Cortex of kidney (tissue), 1 donor: ENCODE measurements around the gene SLC35B2.

Experiments used
- DNase-seq: peaks from one replicate; lab custom pipeline; 2025; lab: John Stamatoyannopoulos, UW

The SLC35B2 gene

DNA sequence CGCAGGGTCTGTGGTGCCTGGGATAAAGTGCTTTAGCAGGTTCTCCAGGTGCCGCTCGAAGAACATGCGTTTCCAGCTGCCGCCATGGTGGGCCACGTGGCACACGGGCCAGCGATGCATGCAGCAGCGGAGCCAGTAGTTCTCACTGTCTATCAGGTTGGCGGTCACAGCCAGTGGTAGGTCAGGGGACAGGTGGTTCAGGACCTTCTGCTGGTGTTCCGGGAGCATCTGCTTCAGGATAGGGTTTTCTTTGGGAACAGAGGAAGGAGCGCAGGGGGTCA, 28.9 kb upstream of the SLC35B2 start:
- no peak for DNase-seq

DNA sequence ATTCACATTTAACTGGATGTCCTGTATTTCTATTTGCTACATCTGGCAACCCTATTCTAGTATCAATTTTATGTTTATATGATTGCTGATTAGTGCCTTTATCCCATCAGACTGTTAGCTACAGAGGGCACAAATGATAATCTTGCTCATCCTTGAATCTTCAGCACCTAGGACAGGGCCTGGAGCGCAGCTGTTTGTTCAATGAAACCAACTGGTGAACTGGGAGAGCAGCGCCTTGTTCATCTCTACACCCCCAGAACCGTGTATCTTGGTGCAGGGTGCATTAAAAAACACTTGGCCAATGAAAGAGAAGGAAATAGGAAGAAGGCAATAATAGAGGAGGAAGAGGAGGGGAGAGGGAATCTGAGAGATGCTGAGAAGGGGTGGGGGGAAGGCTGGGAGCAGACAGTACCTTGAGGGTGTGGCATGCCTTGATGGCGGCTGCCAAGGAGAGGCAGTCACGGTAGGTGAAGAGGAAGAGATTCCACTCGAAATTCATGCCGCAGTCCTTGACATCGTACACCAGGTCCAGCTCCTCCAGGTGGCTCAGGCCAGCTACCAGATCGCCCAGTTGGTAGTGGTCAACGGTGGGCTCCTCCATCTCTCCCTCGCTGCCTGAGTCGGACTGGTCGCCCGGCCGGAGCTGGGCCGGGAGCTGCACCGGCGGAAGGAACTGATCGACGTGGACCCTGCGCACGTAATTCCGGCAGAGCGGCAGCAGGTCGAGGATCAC, 28.4 kb upstream of the SLC35B2 start:
- DNase-seq = no peak

DNA sequence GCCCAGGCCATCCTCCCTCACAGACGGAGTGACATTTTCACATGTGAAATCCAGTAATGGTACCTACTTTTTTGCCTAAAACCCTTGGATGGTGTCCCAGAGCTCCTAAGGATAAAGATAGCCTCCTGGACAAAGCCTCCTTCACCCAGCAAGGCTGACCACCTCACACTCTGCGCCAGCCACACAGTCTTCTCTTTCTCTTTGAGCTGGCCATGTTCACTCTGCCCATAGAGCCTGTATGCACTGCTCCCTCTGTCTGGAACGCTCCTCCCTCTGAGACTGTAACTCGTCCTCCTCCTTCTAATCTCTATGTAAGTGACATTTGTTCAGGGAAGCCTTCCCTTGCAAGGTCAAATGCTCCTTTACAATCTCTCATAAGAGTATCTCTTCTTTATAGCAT, 27.5 kb upstream of the SLC35B2 start:
- DNase-seq = no peak

GRCh38 chr6:44284121-44284520, 26.8 kb upstream of the SLC35B2 start:
- no peak for DNase-seq

DNA sequence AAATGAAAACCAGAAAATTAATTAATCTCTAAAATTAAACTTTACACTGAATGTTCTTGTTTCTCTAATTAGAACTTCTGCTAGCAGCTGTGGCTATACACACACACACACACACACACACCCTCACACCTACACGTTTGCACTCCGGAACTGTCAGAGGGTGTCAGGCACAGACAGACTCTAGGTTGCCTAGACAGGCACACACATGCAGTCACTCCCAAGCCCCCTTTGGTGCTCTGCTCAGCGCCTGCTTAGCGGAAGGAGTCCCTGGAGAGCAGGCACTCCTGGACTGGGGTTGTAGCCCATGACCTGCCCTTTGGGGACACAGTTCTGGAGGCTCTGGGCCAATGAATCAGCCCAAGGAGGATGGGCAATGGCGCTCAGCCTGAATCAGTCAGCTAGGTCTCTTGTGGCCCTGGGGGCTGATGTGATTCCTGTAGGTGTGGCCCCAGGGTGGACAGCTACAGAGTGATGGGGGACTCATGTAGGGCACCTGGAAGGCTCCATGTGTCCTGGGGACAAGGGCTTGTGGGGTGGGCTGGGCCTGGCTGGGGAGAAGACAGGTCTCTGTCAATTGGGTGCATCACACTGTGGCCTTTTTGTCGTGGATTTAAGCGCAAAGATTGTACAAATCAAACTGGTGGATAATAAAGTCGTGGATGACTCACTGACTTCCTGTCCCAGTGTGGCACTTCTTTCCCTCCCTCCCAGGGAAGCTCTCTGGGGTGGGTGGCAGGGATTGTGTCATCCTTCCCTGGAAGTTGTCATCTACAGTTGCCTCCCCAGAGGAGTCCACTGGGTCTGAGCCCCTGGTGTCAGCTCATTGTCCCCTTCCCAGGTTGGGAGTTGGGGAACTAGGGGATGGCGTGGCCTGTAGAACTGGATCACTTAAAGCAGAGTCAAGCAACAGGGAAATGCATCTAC, 21.7 kb upstream of the SLC35B2 start:
- no peak for DNase-seq

DNA sequence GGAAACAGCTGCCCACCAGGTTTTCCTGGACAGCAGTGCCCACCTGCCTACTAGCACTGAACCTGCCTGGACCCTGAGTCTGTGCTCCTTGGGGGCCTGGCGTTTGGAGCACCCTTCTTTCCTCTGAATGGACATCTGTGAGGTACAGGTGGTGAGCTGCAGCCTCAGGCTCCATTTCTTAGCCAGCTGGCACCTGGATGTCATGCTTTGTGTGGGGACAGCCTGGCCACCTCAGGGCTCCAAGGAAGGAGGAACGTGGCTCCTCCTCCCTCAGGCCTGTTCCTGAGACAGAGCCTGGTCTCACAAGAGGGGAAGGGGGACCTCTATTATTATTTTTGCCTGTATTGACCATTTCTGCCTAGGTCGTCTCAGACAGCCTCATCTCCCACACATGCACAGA, 21.0 kb upstream of the SLC35B2 start:
- no peak for DNase-seq

GRCh38 chr6:44277763-44278162, 20.4 kb upstream of the SLC35B2 start:
- no peak for DNase-seq

DNA sequence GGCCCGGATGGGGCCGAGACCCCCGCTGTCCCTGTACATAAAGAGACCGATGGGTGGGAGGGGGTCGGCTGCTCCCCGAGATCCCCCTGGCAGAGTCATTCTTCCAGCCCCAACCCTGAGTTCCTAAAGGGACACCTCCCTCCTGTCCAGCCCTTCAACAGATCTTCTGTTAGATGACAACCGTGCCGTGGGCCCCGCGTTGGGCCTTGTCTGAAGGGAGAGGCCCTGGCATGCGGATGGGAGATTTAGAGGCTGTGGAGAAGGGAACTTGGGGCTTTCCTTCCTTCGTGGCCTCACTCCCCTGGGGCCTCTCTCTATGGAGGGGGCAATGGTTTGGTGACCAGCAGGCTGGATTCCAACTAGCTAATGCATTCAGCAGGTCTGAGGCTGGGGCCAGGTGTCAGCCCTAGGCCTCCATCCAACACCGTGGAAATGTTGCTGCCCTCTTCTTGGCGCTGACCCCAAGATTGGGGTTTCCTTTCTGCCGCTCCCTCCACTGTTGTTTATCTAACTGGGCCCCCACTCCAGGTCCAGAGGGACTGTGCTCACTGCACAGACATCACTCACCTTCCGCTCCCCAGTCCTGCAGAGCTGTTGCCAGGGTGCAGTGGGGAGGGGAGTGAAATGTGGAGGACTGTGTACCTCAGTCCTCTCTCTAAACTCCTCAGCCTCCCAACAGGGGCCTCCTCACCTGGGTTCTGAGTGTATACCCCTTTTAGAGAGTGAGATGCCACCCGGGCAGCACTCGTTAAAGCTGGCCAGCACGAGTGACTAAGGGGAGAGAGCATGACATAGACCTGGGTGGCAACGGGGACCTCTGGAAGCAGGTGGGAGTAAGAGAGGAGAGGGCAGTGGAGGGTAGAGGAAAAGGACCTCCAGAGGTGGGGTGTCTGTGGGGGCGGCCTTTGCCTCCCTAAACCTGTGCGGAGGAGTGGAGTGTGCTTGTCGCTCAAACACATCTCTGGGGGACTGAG, 19.6 kb upstream of the SLC35B2 start:
- no peak for DNase-seq

DNA sequence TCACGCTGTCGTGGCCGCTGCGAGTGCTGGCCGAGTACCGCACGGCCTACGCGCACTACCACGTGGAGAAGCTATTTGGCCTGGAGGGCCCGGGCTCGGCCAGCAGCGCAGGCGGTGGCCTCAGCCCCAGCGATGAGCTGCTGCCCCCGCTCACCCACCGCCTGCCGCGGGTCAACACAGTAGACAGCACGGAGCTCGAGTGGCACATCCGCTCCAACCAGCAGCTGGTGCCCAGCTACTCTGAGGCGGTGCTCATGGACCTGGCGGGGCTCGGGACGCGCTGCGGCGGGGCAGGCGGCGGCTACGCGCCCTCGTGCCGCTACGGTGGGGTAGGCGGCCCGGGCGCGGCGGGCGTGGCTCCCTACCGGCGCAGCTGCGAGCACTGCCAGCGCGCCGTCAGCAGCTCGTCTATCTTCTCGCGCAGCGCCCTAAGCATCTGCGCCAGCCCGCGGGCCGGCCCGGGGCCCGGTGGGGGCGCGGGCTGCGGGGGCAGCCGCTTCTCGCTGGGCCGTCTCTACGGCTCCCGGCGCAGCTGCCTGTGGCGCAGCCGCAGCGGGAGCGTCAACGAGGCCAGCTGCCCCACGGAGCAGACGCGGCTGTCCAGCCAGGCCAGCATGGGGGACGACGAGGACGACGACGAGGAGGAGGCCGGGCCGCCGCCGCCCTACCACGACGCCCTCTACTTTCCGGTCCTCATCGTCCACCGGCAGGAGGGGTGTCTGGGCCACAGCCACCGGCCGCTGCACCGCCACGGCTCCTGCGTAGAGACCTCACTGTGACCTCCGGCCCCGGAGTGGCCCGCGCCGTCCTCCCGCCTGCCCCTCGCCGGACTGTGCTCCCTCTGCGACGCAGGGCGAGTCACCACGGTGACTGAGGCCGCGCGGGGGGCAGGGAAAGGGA, 18.7 kb upstream of the SLC35B2 start:
- DNase-seq = no peak

DNA sequence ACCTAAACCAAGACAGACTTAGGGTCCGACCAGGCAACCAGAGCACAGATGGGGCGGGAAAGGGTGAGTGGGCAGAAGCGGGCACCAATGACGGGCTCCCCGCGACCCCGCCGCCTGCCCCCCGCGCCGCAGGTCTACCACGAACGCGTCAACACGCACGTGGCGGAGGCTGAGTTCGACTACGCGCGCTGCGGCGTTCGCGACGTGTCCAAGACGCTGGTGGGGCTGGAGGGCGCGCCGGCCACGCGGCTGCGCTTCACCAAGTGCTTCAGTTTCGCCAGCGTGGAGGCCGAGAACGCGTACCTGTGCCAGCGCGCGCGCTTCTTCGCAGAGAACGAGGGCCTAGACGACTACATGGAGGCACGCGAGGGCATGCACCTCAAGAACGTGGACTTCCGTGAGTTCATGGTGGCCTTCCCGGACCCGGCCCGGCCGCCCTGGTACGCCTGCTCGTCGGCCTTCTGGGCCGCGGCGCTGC, 18.0 kb upstream of the SLC35B2 start:
- DNase-seq = no peak

GRCh38 chr6:44273617-44274016, 16.3 kb upstream of the SLC35B2 start:
- DNase-seq = no peak

- DNase-seq = no peak
Observed at GRCh38 chr6:44272999-44273566, 15.8 kb upstream of the SLC35B2 start.

GRCh38 chr6:44272529-44272928, 15.2 kb upstream of the SLC35B2 start:
- DNase-seq = no peak

- DNase-seq = no peak
Observed at GRCh38 chr6:44271914-44272313, 14.6 kb upstream of the SLC35B2 start.

- DNase-seq = no peak
Observed at GRCh38 chr6:44271406-44271723, 14.0 kb upstream of the SLC35B2 start.

DNA sequence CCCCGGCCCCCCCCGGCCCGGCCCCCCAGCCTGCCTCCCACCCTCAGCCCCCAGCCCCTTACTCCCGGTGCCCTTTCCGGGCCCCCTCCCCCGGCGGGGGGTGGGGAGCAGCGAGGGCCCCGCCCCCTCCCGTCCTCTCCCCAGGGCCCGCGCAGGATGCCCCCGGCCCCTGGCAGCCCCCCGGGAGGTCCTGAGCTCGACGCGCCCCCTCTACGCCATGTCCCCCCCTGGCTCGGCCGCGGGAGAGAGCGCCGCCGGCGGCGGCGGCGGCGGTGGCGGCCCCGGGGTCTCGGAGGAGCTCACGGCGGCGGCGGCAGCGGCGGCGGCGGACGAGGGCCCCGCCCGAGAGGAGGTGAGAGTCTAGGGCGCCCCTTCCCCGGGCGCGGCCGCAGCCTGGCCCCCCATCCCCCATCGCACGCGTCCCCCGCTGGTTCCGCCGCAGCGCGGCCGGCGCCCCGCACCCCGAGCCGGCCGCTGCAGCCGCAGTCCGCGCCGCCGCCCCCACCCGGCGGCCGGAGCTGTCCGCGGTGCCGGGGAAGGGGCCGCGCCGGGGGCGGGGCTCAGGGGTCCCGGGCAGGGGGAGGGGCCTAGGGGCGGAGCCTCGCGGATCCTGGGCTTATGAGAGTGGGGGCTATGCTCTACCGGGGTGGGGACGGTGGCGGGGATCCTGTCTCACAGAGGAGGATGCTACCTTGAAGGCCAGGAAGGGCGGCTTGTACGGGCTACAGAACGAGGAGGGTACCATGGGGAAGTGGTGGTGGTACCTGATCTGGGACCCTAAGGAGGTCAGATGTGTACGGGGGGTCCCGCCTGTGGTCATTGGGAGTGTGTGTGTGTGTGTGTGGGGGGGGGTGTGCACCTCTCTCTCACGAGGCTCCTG, 13.4 kb upstream of the SLC35B2 start:
- DNase-seq = no peak

DNA sequence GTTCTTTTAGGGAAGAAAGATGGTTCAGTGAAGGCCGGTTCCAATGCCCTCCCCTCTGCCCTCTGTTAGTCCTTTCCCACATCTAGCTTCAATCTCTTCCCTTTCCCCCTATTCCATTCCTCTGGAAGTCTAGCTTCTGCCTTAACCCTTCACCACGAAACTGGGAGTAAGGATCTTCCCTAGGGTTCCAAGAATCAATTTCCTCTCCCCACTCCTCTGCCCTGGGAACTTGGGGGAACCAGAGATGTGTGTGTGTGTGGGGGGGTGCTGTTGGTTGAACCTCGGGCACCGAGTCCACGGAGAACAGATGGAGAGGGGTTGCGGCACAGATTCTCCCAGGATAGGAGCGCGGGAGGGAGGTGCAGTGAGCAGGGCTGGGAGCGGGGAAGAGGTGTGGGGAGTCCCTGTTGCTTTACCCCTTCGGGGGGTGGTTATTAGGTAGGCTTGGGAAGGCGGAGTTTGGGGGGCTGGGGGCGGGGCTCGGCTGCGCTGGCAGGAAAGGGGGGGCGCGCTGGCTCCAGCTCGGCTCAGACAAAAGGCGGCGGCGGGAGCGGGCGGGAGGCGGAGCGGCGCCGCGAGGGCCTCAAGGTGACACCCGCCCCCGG, 12.7 kb upstream of the SLC35B2 start, which contains the start of gene TMEM151B:
Gene TMEM151B (plus strand): TSS at position 530 of the 605 bp plus-strand sequence. CDS start 293 bp downstream, outside the sequence.
- no peak for DNase-seq

DNA sequence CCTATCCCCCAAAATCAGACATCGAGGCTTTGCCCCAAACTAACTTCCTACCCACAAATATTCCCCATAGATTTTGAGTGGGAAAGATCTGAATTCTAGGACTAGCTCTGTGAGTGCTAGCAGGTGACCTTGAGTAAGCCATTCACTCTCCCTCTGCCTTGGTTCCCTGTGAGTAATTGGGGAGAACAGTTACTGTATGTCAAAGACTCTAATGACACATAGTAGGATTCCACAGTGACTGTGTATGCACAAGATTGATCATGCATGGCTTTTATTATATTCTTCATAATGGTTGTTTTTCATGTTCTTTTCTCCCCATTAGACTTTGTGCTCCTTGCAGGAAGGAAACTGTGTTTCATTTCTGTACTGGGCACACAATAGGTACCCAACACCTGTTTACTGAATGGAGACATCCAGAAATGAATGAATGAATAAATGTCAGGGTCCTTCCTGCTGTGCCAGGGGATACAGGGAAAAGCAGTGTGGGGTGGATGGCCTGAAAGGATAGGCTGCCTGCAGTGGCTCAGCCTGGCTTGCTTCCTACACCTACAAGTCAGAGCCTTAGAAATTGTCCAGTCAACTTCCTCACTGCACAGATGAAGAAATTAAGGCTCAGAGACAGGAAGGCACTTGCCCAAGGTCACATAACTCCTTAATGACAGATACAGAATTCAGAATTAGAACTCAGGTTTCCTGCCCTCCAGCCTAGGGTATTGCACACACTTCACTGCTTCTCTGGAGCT, 12.0 kb upstream of the SLC35B2 start:
- DNase-seq = no peak
